Hepatocyte (in vitro differentiated cells): ENCODE data around the gene MAP2K2. TPM values are rescaled to one million over a fixed set of nuclear protein-coding genes. Genes with fewer than 3 reads are reported as not detected.
A peak's percentile ranks its signal among the peaks of the same experiment; 100 is the strongest.

ENCODE experiments used
- DNase-seq: peaks from one replicate; pipeline ENCODE4 v3.0.0-alpha.2; 2016; ENCODE audit warnings: low spot score
- H2AFZ ChIP-seq: fragments of 200-600 bp; sonication (generic); 2 replicates; pipeline ENCODE4 v1.6.0; 2016; ENCODE audit warnings: antibody characterized with exemption, mild to moderate bottlenecking
- H3K27ac ChIP-seq: fragments of 200-600 bp; sonication (generic); 2 replicates; pipeline ENCODE4 v1.5.1; 2016; ENCODE audit warnings: mild to moderate bottlenecking
- H3K27me3 ChIP-seq: fragments of 200-600 bp; sonication (generic); 2 replicates; pipeline ENCODE4 v1.6.1; 2016
- H3K36me3 ChIP-seq: fragments of 200-600 bp; sonication (generic); replicated peaks from 2 replicates; pipeline ENCODE4 v1.5.1; 2016; ENCODE audit warnings: low read depth; ENCODE audit not compliant: insufficient read depth
- H3K4me1 ChIP-seq: fragments of 200-600 bp; sonication (generic); 2 replicates; pipeline ENCODE4 v1.5.1; 2016; ENCODE audit warnings: mild to moderate bottlenecking, moderate library complexity; ENCODE audit not compliant: insufficient read depth
- H3K4me2 ChIP-seq: fragments of 200-600 bp; sonication (generic); 2 replicates; pipeline ENCODE4 v1.6.0; 2016
- H3K4me3 ChIP-seq: fragments of 200-600 bp; sonication (generic); 2 replicates; pipeline ENCODE4 v1.5.1; 2016; ENCODE audit warnings: mild to moderate bottlenecking
- H3K79me2 ChIP-seq: fragments of 200-600 bp; sonication (generic); 2 replicates; pipeline ENCODE4 v1.6.0; 2017; ENCODE audit warnings: mild to moderate bottlenecking
- H3K9me2 ChIP-seq: fragments of 200-600 bp; sonication (generic); replicated peaks from 2 replicates; pipeline ENCODE4 v1.6.0; 2017; ENCODE audit warnings: mild to moderate bottlenecking; ENCODE audit not compliant: insufficient read depth
- H3K9me3 ChIP-seq: fragments of 200-600 bp; sonication (generic); 2 replicates; pipeline ENCODE4 v1.5.1; 2016; ENCODE audit warnings: low read depth, mild to moderate bottlenecking
- H4K20me1 ChIP-seq: fragments of 200-600 bp; sonication (generic); 2 replicates; pipeline ENCODE4 v1.6.0; 2016; ENCODE audit warnings: mild to moderate bottlenecking; ENCODE audit not compliant: insufficient read depth, poor library complexity, severe bottlenecking
- EZH2 ChIP-seq: fragments of 200-600 bp; sonication (generic); IDR thresholded peaks from 2 replicates; pipeline ENCODE4 v1.6.1; 2016; ENCODE audit warnings: antibody characterized with exemption, mild to moderate bottlenecking, borderline replicate concordance
- EZH2phosphoT487 ChIP-seq: fragments of 200-600 bp; sonication (generic); IDR thresholded peaks from one replicate; pipeline ENCODE4 v1.6.1; 2018; ENCODE audit warnings: antibody characterized with exemption, mild to moderate bottlenecking, low read depth, moderate library complexity; ENCODE audit not compliant: unreplicated experiment, severe bottlenecking
- WGBS: methylation state at CpG from one replicate; pipeline ENCODE4 v1.1.6; 2016; ENCODE audit warnings: low lambda C conversion rate; ENCODE audit errors: missing lambda C conversion rate; 5-methylcytosine and 5-hydroxymethylcytosine counted together
- polyA plus RNA-seq: library from polyadenylated mRNA; unstranded; fragments of >200 nt; fragmentation: Nextera tagmentation; extraction: Ambion mirVana; gene quantifications from 2 replicates; pipeline ENCODE4 v1.2.1, GENCODE V29; 2016
- total RNA-seq: library from RNA; depleted of rRNA; stranded (reverse); fragments of >200 nt; gene quantifications from 2 replicates; pipeline ENCODE4 v1.2.3, GENCODE V29; 2014
- TF ChIP-seq, protein P1 (sequence below): fragments of 200-600 bp; sonication (generic); IDR thresholded peaks from 2 replicates; pipeline ENCODE4 v1.5.1; 2016; ENCODE audit warnings: antibody characterized with exemption, mild to moderate bottlenecking; ENCODE audit not compliant: poor library complexity

MAP2K2 gene
- total and polyA plus RNA-seq, 2 experiments from 2014 or later, result 135 to 188 TPM

- Histone ChIP-seq H3K4me3 (no peak overlapping the region), H3K36me3 (no peaks in the 10 kb centered on the region), H3K9me3 (no peaks in the 10 kb centered on the region), H4K20me1 (peaks cover 6% of the 10 kb centered on the region), H3K27ac (no peak overlapping the region), H3K79me2 (peaks cover 10% of the 10 kb centered on the region), H3K4me2 (no peak overlapping the region), H2AFZ (no peak overlapping the region), H3K27me3 (no peaks in the 10 kb centered on the region), H3K4me1 (no peaks in the 10 kb centered on the region), H3K9me2 (no peaks in the 10 kb centered on the region)
- no peak for DNase-seq
- TF ChIP-seq EZH2, result no peak
- TF ChIP-seq, protein P1, sequence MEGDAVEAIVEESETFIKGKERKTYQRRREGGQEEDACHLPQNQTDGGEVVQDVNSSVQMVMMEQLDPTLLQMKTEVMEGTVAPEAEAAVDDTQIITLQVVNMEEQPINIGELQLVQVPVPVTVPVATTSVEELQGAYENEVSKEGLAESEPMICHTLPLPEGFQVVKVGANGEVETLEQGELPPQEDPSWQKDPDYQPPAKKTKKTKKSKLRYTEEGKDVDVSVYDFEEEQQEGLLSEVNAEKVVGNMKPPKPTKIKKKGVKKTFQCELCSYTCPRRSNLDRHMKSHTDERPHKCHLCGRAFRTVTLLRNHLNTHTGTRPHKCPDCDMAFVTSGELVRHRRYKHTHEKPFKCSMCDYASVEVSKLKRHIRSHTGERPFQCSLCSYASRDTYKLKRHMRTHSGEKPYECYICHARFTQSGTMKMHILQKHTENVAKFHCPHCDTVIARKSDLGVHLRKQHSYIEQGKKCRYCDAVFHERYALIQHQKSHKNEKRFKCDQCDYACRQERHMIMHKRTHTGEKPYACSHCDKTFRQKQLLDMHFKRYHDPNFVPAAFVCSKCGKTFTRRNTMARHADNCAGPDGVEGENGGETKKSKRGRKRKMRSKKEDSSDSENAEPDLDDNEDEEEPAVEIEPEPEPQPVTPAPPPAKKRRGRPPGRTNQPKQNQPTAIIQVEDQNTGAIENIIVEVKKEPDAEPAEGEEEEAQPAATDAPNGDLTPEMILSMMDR, result no peak
- TF ChIP-seq EZH2phosphoT487, result no peak
- WGBS, result 66% methylated on average over 12 of the region's 12 CpGs
Observed at GRCh38 chr19:4069331-4069959, 54.5 kb downstream of the MAP2K2 start.

DNA sequence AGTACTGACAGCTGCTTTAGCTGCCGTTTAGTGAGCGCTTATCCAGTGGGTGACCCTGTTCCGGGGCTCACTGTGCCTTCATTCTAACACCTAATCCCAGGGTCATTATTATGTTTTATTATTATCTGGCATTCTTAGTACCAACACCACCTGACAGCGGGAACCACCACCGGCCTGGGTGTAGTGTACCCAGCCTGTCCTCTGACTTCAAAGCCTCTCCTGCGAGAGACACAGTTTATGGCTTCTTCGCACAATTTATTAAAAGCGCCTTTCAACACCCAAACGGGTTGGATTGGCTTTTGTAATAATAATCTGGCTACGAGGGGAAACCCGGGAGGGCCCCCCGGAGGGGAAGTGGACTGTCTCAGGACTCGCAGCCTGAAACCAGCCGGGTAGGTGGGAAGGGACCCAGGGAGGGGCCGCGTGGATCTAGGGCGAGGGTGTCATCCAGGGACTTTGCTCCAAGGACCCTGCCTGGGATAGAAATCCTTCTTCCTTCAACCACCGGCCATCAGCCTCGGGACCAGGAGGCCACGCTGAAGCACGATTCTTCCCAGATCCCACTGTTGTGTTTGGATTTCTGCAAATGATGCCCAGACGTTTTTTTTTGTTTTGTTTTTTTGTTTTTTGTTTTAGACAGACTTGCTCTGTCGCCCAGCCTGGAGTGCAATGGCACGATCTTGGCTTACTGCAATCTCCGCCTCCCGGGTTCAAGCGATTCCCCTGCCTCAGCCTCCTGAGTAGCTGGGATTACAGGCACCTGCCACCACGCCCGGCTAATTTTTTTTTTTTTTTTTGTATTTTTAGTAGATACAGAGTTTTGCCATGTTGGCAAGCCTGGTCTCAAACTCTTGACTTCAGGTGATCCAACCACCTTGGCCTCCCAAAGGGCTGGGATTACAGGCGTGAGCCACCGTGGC lies 55.6 kb downstream of the MAP2K2 start:
- peaks cover 8% of the 10 kb centered on the region for H3K4me1 ChIP-seq
- no peaks in the 10 kb centered on the region for H3K36me3 ChIP-seq
- no peak overlapping the region for H3K4me3 ChIP-seq
- no peak overlapping the region for H2AFZ ChIP-seq
- peak overlapping the region; percentile 97 for H3K4me2 ChIP-seq
- H3K9me2 ChIP-seq, result no peaks in the 10 kb centered on the region
- peak; percentile 59 for DNase-seq
- peak overlapping the region; percentile 98 for H3K27ac ChIP-seq
- no peak for TF ChIP-seq EZH2
- TF ChIP-seq, protein P1, result no peak
- no peak for TF ChIP-seq EZH2phosphoT487
- peaks cover 17% of the 10 kb centered on the region for H4K20me1 ChIP-seq
- H3K79me2 ChIP-seq, result peaks cover 21% of the 10 kb centered on the region
- H3K9me3 ChIP-seq, result no peaks in the 10 kb centered on the region
- H3K27me3 ChIP-seq, result no peaks in the 10 kb centered on the region
- 29% methylated on average over 31 of the region's 31 CpGs for WGBS

- H3K27me3 ChIP-seq, result no peaks in the 10 kb centered on the region
- WGBS, result 1% methylated on average over 38 of the region's 58 CpGs
- TF ChIP-seq, protein P1, result peak; percentile 3
- TF ChIP-seq EZH2phosphoT487, result no peak
- H3K4me1 ChIP-seq, result peaks cover 16% of the 10 kb centered on the region
- peak overlapping the region; percentile 100 for H3K4me3 ChIP-seq
- H3K9me3 ChIP-seq, result no peaks in the 10 kb centered on the region
- H4K20me1 ChIP-seq, result peaks cover 25% of the 10 kb centered on the region
- H3K79me2 ChIP-seq, result peaks cover 29% of the 10 kb centered on the region
- peak overlapping the region; percentile 96 for H2AFZ ChIP-seq
- peak overlapping the region; percentile 97 for H3K4me2 ChIP-seq
- no peaks in the 10 kb centered on the region for H3K9me2 ChIP-seq
- no peak for DNase-seq
- H3K36me3 ChIP-seq, result no peaks in the 10 kb centered on the region
- H3K27ac ChIP-seq, result peak overlapping the region; percentile 98
Observed at GRCh38 chr19:4067396-4068046, 56.4 kb downstream of the MAP2K2 start.
